ENCODE data around the gene IL3RA. TPM values are rescaled to one million over a fixed set of nuclear protein-coding genes. Genes with fewer than 3 reads are reported as not detected.

The IL3RA gene
- 0.03 TPM for polyA plus RNA-seq (2013, experiment 1 of 2)
- 0.06 TPM for polyA plus RNA-seq (2013, experiment 2 of 2)

DNA sequence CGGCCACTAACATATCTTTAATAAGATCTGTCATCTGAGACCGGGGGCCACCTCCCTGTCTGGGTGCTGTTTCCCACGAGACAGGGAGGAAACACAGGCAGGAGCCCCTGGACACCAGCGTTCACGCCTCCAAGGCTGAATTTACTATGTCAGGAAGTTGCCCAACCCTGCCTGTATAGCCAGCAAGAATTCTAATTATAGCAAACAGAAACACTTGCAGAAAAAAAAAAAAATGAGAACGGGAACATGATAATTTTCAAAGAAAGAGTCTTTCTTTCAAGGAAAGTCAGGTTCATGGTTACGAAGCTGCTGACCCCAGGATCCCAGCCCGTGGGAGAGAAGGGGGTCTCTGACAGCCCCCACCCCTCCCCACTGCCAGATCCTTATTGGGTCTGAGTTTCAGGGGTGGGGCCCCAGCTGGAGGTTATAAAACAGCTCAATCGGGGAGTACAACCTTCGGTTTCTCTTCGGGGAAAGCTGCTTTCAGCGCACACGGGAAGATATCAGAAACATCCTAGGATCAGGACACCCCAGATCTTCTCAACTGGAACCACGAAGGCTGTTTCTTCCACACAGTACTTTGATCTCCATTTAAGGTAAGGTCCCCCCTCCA lies at the start of gene IL3RA:
IL3RA (plus strand) TSS at position 455 of the 613 bp plus-strand sequence. CDS start 4,981 bp downstream, outside the sequence.
- no peak within 1 kb of the TSS for H3K4me3 ChIP-seq (ENCODE audit: low read length in 2 of 2)
- WGBS, 2 donors (ENCODE audit: extremely low coverage in 2 of 2, insufficient read length in 2 of 2, insufficient replicate concordance in 1 of 2) = no CpG with 5 or more reads among the region's 14 CpGs

DNA sequence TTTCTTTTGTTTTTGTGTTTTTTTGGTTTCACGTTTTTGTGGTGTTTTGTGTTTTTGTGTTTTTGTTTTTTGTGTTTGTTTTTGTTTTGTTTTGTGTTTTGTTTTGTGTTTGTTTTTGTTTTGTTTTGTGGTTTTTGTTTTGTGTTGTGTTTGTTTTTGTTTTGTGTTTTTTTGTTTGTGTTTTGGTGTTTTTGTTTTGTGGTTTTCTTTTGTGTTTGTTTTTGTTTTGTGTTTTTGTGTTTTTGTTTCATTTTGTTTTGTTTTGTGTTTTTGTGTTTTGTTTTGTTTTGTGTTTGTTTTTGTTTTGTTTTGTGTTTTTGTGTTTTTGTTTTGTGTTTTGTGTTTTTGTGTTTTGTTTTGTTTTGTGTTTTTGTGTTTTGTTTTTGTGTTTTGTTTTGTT lies 47.0 kb upstream of the IL3RA start:
- H3K27me3 ChIP-seq (ENCODE audit: control insufficient read depth in 3 of 3, insufficient read depth in 3 of 3, low read depth in 1 of 3, low read length in 3 of 3) = no peaks in the 10 kb centered on the region
- H3K4ac ChIP-seq (ENCODE audit: low read length) = no peak overlapping the region
- H3K9me3 ChIP-seq (replicated peaks in 1 of 2; ENCODE audit: control insufficient read depth in 2 of 2, insufficient read depth in 1 of 2, low read depth in 1 of 2, low read length in 2 of 2) = peaks cover 0 to 2% of the 10 kb centered on the region in 2 donors
- H3K27ac ChIP-seq (replicated peaks; ENCODE audit: low read length) = no peak overlapping the region
- H2AFZ ChIP-seq (ENCODE audit: low read length) = no peak overlapping the region
- no peaks in the 10 kb centered on the region for H3K79me1 ChIP-seq (ENCODE audit: low read depth, low read length)
- no peak overlapping the region for H3K4me3 ChIP-seq (ENCODE audit: low read length in 2 of 2)
- H2AK5ac ChIP-seq (ENCODE audit: low read depth, low read length) = no peak overlapping the region
- H3K18ac ChIP-seq (ENCODE audit: low read length) = no peak overlapping the region
- H4K8ac ChIP-seq (ENCODE audit: low read depth, low read length) = no peak overlapping the region
- no peak overlapping the region for H2BK15ac ChIP-seq (ENCODE audit: low read length)
- H2BK12ac ChIP-seq (ENCODE audit: low read length) = no peak overlapping the region
- 100% methylated on average over 1 of the region's 1 CpG for WGBS, 2 donors (ENCODE audit: extremely low coverage in 2 of 2, insufficient read length in 2 of 2, insufficient replicate concordance in 1 of 2)
- H3K9ac ChIP-seq (ENCODE audit: low read depth, low read length, poor library complexity) = no peak overlapping the region
- no peak overlapping the region for H2BK120ac ChIP-seq (ENCODE audit: low read depth, low read length)
- H3K23ac ChIP-seq (ENCODE audit: low read depth, low read length, poor library complexity) = no peak overlapping the region
- H4K91ac ChIP-seq (ENCODE audit: low read depth, low read length, poor library complexity) = no peak overlapping the region
- H3K4me2 ChIP-seq (ENCODE audit: insufficient read depth, low read length, poor library complexity, severe bottlenecking) = no peak overlapping the region
- DNase-seq (ENCODE audit: low spot score) = no peak
- H3K36me3 ChIP-seq (replicated peaks in 1 of 2; ENCODE audit: control insufficient read depth in 2 of 2, insufficient read depth in 2 of 2, low read length in 2 of 2) = no peaks in the 10 kb centered on the region
- peaks cover 3% of the 10 kb centered on the region in 2 donors for H3K4me1 ChIP-seq (ENCODE audit: control insufficient read depth in 2 of 2, insufficient read depth in 1 of 2, low read depth in 1 of 2, low read length in 2 of 2)
- H2BK5ac ChIP-seq (ENCODE audit: low read length) = no peak overlapping the region
- no peak overlapping the region for H3K14ac ChIP-seq (ENCODE audit: low read length)

More for the DNA sequence above, at the start of gene IL3RA:
- H3K23ac ChIP-seq (ENCODE audit: low read depth, low read length, poor library complexity) = no peak within 1 kb of the TSS
- H4K8ac ChIP-seq (ENCODE audit: low read depth, low read length) = no peak within 1 kb of the TSS
- H2AK5ac ChIP-seq (ENCODE audit: low read depth, low read length) = no peak within 1 kb of the TSS
- no peak for DNase-seq (ENCODE audit: low spot score)
- H3K4me1 ChIP-seq (ENCODE audit: control insufficient read depth in 2 of 2, insufficient read depth in 1 of 2, low read depth in 1 of 2, low read length in 2 of 2) = no peaks in the 10 kb centered on the region
- H2BK15ac ChIP-seq (ENCODE audit: low read length) = no peak within 1 kb of the TSS
- no peak within 1 kb of the TSS for H4K91ac ChIP-seq (ENCODE audit: low read depth, low read length, poor library complexity)
- H3K4me2 ChIP-seq (ENCODE audit: insufficient read depth, low read length, poor library complexity, severe bottlenecking) = no peak within 1 kb of the TSS
- no peak within 1 kb of the TSS for H2BK5ac ChIP-seq (ENCODE audit: low read length)
- no peak within 1 kb of the TSS for H3K27ac ChIP-seq (replicated peaks; ENCODE audit: low read length)
- no peak within 1 kb of the TSS for H2BK12ac ChIP-seq (ENCODE audit: low read length)
- no peak within 1 kb of the TSS for H3K9ac ChIP-seq (ENCODE audit: low read depth, low read length, poor library complexity)
- peaks cover 5 to 6% of the 10 kb centered on the region in 2 donors for H3K36me3 ChIP-seq (replicated peaks in 1 of 2; ENCODE audit: control insufficient read depth in 2 of 2, insufficient read depth in 2 of 2, low read length in 2 of 2)
- no peaks in the 10 kb centered on the region for H3K79me1 ChIP-seq (ENCODE audit: low read depth, low read length)
- no peak within 1 kb of the TSS for H2BK120ac ChIP-seq (ENCODE audit: low read depth, low read length)
- H3K4ac ChIP-seq (ENCODE audit: low read length) = no peak within 1 kb of the TSS
- no peak within 1 kb of the TSS for H3K18ac ChIP-seq (ENCODE audit: low read length)
- no peaks in the 10 kb centered on the region for H3K27me3 ChIP-seq (ENCODE audit: control insufficient read depth in 3 of 3, insufficient read depth in 3 of 3, low read depth in 1 of 3, low read length in 3 of 3)
- H2AFZ ChIP-seq (ENCODE audit: low read length) = peak within 1 kb of the TSS; percentile 58
- no peak within 1 kb of the TSS for H3K14ac ChIP-seq (ENCODE audit: low read length)
- H3K9me3 ChIP-seq (replicated peaks in 1 of 2; ENCODE audit: control insufficient read depth in 2 of 2, insufficient read depth in 1 of 2, low read depth in 1 of 2, low read length in 2 of 2) = peaks cover 3 to 6% of the 10 kb centered on the region in 2 donors

DNA sequence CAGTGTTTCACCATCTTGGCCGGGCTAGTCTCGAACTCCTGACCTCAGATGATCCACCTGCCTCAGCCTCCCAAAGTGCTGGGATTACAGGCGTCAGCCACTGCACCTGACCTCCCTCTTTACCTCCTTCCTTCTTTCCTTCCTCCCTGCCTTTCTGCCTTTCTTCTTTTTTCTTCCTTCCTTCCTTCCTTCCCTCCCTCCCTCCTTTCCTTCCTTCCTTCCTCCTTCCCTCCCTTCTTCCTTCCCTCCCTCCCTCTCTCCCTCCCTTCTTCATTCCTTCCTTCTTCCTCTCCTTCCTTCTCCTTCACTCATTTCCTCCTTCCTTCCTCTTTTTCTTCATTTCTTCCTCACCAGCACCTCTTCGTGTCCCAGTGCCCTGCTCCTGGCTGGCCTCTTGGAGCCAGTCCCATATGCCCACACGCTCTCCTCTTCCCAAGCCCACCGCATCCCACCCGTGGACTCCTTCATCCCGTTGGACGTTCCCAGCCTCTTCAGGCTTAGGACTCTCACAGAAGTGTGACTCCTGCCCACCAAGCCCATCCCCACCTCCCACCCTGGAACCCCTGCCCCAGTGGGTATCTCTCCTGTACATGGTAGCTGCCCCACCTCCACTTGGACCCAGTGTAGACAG lies 45.4 kb upstream of the IL3RA start:
- Histone ChIP-seq H2BK5ac (ENCODE audit: low read length) (no peak overlapping the region), H4K91ac (ENCODE audit: low read depth, low read length, poor library complexity) (no peak overlapping the region), H2AFZ (ENCODE audit: low read length) (no peak overlapping the region), H3K4me3 (ENCODE audit: low read length in 2 of 2) (no peak overlapping the region), H2BK120ac (ENCODE audit: low read depth, low read length) (no peak overlapping the region), H3K4ac (ENCODE audit: low read length) (no peak overlapping the region), H3K9me3 (replicated peaks in 1 of 2; ENCODE audit: control insufficient read depth in 2 of 2, insufficient read depth in 1 of 2, low read depth in 1 of 2, low read length in 2 of 2) (peaks cover 3 to 5% of the 10 kb centered on the region in 2 donors), H3K14ac (ENCODE audit: low read length) (no peak overlapping the region), H2BK12ac (ENCODE audit: low read length) (no peak overlapping the region), H4K8ac (ENCODE audit: low read depth, low read length) (no peak overlapping the region), H3K4me1 (ENCODE audit: control insufficient read depth in 2 of 2, insufficient read depth in 1 of 2, low read depth in 1 of 2, low read length in 2 of 2) (peaks cover 3% of the 10 kb centered on the region in 2 donors), H3K27me3 (ENCODE audit: control insufficient read depth in 3 of 3, insufficient read depth in 3 of 3, low read depth in 1 of 3, low read length in 3 of 3) (no peaks in the 10 kb centered on the region), H3K4me2 (ENCODE audit: insufficient read depth, low read length, poor library complexity, severe bottlenecking) (no peak overlapping the region), H3K9ac (ENCODE audit: low read depth, low read length, poor library complexity) (no peak overlapping the region), H3K23ac (ENCODE audit: low read depth, low read length, poor library complexity) (no peak overlapping the region), H3K36me3 (replicated peaks in 1 of 2; ENCODE audit: control insufficient read depth in 2 of 2, insufficient read depth in 2 of 2, low read length in 2 of 2) (no peaks in the 10 kb centered on the region), H3K79me1 (ENCODE audit: low read depth, low read length) (no peaks in the 10 kb centered on the region), H3K27ac (replicated peaks; ENCODE audit: low read length) (no peak overlapping the region), H2BK15ac (ENCODE audit: low read length) (no peak overlapping the region), H2AK5ac (ENCODE audit: low read depth, low read length) (no peak overlapping the region), H3K18ac (ENCODE audit: low read length) (no peak overlapping the region)
- WGBS, 2 donors (ENCODE audit: extremely low coverage in 2 of 2, insufficient read length in 2 of 2, insufficient replicate concordance in 1 of 2) = 100% methylated on average over 1 of the region's 9 CpGs; no CpG with 5 or more reads in 1 of the 2 donors
- no peak for DNase-seq (ENCODE audit: low spot score)

DNA sequence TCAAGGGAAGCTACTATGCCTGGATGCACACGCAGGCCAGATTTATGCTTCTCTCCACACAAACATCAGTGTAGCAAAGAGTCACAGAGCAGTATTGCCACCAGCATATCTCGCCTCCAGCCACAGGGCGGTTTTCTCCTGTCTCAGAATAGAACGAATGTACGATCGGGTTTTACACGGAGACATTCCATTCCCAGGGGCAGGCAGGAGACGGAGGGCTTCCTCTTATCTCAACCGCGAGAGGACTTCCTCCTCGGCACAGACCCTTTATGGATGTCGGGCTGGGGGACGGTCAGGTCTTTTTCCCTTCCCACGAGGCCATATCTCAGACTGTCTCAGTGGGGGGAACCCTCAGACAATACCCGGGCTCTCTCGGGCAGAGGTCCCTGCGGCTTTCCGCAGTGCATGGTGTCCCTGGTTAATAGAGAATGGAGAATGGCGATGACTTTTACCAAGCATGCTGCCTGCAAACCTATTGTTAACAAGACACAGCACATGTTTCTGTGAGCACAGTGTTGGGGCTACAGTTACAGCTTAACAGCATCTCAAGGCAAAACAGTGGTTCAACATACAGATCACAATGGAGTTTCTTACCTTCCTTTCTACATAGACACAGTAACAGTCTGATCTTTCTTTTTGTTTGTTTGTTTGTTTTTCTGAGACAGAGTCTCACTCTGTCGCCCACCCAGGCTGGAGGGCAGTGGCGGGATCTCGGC lies 43.9 kb upstream of the IL3RA start:
- no peak overlapping the region for H3K27ac ChIP-seq (replicated peaks; ENCODE audit: low read length)
- no CpG with 5 or more reads among the region's 22 CpGs for WGBS, 2 donors (ENCODE audit: extremely low coverage in 2 of 2, insufficient read length in 2 of 2, insufficient replicate concordance in 1 of 2)
- no peak overlapping the region for H2AK5ac ChIP-seq (ENCODE audit: low read depth, low read length)
- H3K27me3 ChIP-seq (ENCODE audit: control insufficient read depth in 3 of 3, insufficient read depth in 3 of 3, low read depth in 1 of 3, low read length in 3 of 3) = no peaks in the 10 kb centered on the region
- H2BK5ac ChIP-seq (ENCODE audit: low read length) = no peak overlapping the region
- H2BK12ac ChIP-seq (ENCODE audit: low read length) = no peak overlapping the region
- no peak overlapping the region for H3K14ac ChIP-seq (ENCODE audit: low read length)
- H4K91ac ChIP-seq (ENCODE audit: low read depth, low read length, poor library complexity) = no peak overlapping the region
- no peaks in the 10 kb centered on the region for H3K79me1 ChIP-seq (ENCODE audit: low read depth, low read length)
- H3K4me2 ChIP-seq (ENCODE audit: insufficient read depth, low read length, poor library complexity, severe bottlenecking) = no peak overlapping the region
- H3K36me3 ChIP-seq (replicated peaks in 1 of 2; ENCODE audit: control insufficient read depth in 2 of 2, insufficient read depth in 2 of 2, low read length in 2 of 2) = no peaks in the 10 kb centered on the region
- H2BK15ac ChIP-seq (ENCODE audit: low read length) = no peak overlapping the region
- peak overlapping the region; percentile 80 for H2AFZ ChIP-seq (ENCODE audit: low read length)
- no peak overlapping the region for H3K4me3 ChIP-seq (ENCODE audit: low read length in 2 of 2)
- H3K18ac ChIP-seq (ENCODE audit: low read length) = no peak overlapping the region
- H3K23ac ChIP-seq (ENCODE audit: low read depth, low read length, poor library complexity) = no peak overlapping the region
- peak overlapping the region; percentile 27 for H3K9ac ChIP-seq (ENCODE audit: low read depth, low read length, poor library complexity)
- peaks cover 3 to 5% of the 10 kb centered on the region in 2 donors for H3K9me3 ChIP-seq (replicated peaks in 1 of 2; ENCODE audit: control insufficient read depth in 2 of 2, insufficient read depth in 1 of 2, low read depth in 1 of 2, low read length in 2 of 2)
- no peak overlapping the region for H2BK120ac ChIP-seq (ENCODE audit: low read depth, low read length)
- no peak overlapping the region for H4K8ac ChIP-seq (ENCODE audit: low read depth, low read length)
- no peak overlapping the region for H3K4ac ChIP-seq (ENCODE audit: low read length)
- peaks cover 3% of the 10 kb centered on the region in 2 donors for H3K4me1 ChIP-seq (ENCODE audit: control insufficient read depth in 2 of 2, insufficient read depth in 1 of 2, low read depth in 1 of 2, low read length in 2 of 2)
- no peak for DNase-seq (ENCODE audit: low spot score)

Measured in neuronal stem cell (in vitro differentiated cells).